K562 (cell line): ENCODE results near the gene SHROOM3. TPM values are rescaled to one million over a fixed set of nuclear protein-coding genes. Genes with fewer than 3 reads are reported as not detected.

Experiments used
- ASH1L ChIP-seq: fragments of 450-650 bp; IDR thresholded peaks from 2 replicates; pipeline ENCODE4 v1.6.1; 2018; ENCODE audit warnings: borderline replicate concordance, mild to moderate bottlenecking, low read depth; ENCODE audit not compliant: partially characterized antibody
- BHLHE40 ChIP-seq: IDR thresholded peaks from 2 replicates; pipeline ENCODE4 v1.6.1; 2011; ENCODE audit warnings: low read length, improper control_type of control experiment
- CTCF ChIP-seq, 3 experiments: IDR thresholded peaks in 2 of 3; conservative IDR thresholded peaks in 1 of 3; 2 replicates each; pipeline ENCODE4 v1.5.1; 2011 to 2012; ENCODE audit warnings: low read length in 3 of 3, mild to moderate bottlenecking in 3 of 3, control low read depth in 2 of 3, improper control_type of control experiment in 1 of 3, inconsistent platforms in 1 of 3, low read depth in 1 of 3, mixed read lengths in 1 of 3, moderate library complexity in 1 of 3; ENCODE audit not compliant: insufficient read depth in 2 of 3
- DEAF1 ChIP-seq: fragments of 450-650 bp; formaldehyde crosslinking; IDR thresholded peaks from 2 replicates; pipeline ENCODE4 v1.4.0; 2020; ENCODE audit warnings: mild to moderate bottlenecking, moderate library complexity
- ESRRA ChIP-seq: fragments of 450-650 bp; IDR thresholded peaks from 2 replicates; pipeline ENCODE4 v1.6.1; 2014; ENCODE audit warnings: low read depth, mild to moderate bottlenecking, moderate library complexity, borderline replicate concordance
- FOXO4 ChIP-seq: fragments of 450-650 bp; formaldehyde crosslinking; IDR thresholded peaks from 2 replicates; pipeline ENCODE4 v1.4.0; 2020; ENCODE audit warnings: mild to moderate bottlenecking, moderate library complexity
- GABPA ChIP-seq: fragments of 200-800 bp; sonication (Bioruptor generic); conservative IDR thresholded peaks from 2 replicates; pipeline ENCODE4 v1.6.1; 2016; ENCODE audit warnings: low read depth, missing genetic modification characterization, missing compliant biosample characterization
- GTF2A2 ChIP-seq: IDR thresholded peaks from 2 replicates; pipeline ENCODE4 v1.6.1; 2016; ENCODE audit warnings: mild to moderate bottlenecking, missing genetic modification characterization, missing compliant biosample characterization
- ILK ChIP-seq: fragments of 450-650 bp; IDR thresholded peaks from 2 replicates; pipeline ENCODE4 v1.6.1; 2016; ENCODE audit warnings: missing genetic modification characterization, low read depth, mild to moderate bottlenecking, missing compliant biosample characterization, moderate library complexity, borderline replicate concordance
- KLF16 ChIP-seq: IDR thresholded peaks from 2 replicates; pipeline ENCODE4 v1.6.1; 2016; ENCODE audit warnings: antibody characterized with exemption
- MIER1 ChIP-seq: fragments of 450-650 bp; IDR thresholded peaks from 2 replicates; pipeline ENCODE4 v1.6.1; 2016; ENCODE audit warnings: antibody characterized with exemption, mild to moderate bottlenecking, low read depth
- MTA2 ChIP-seq: fragments of 450-650 bp; IDR thresholded peaks from 2 replicates; pipeline ENCODE4 v1.6.1; 2016; ENCODE audit warnings: low read depth
- PCBP1 ChIP-seq: fragments of 200-400 bp; formaldehyde crosslinking; IDR thresholded peaks from 2 replicates; pipeline ENCODE4 v1.6.1; 2018; ENCODE audit warnings: mild to moderate bottlenecking, low read depth, low read length; ENCODE audit not compliant: poor library complexity, severe bottlenecking
- PHF21A ChIP-seq: fragments of 450-650 bp; IDR thresholded peaks from 2 replicates; pipeline ENCODE4 v1.6.1; 2017; ENCODE audit warnings: low read depth, borderline replicate concordance
- RAD21 ChIP-seq, 2 experiments: fragments of 250-450 bp in 1 of 2; fragments of 450-650 bp in 1 of 2; sonication (Bioruptor Pico) in 1 of 2; formaldehyde crosslinking in 1 of 2; IDR thresholded peaks in 1 of 2; conservative IDR thresholded peaks in 1 of 2; 2 replicates each; pipeline versions ENCODE4 v1.4.0 to v1.8.0; 2020 to 2022; ENCODE audit warnings: mild to moderate bottlenecking in 2 of 2, moderate library complexity in 1 of 2
- SAFB2 ChIP-seq: fragments of 200-400 bp; formaldehyde crosslinking; IDR thresholded peaks from 2 replicates; pipeline ENCODE4 v1.6.1; 2018; ENCODE audit warnings: borderline replicate concordance, low read length, low read depth, moderate library complexity; ENCODE audit not compliant: severe bottlenecking
- TAF9B ChIP-seq: fragments of 450-650 bp; IDR thresholded peaks from 2 replicates; pipeline ENCODE4 v1.6.1; 2018; ENCODE audit warnings: mild to moderate bottlenecking; ENCODE audit not compliant: partially characterized antibody
- TEAD2 ChIP-seq: fragments of 450-650 bp; IDR thresholded peaks from 2 replicates; pipeline ENCODE4 v1.6.1; 2016; ENCODE audit warnings: missing genetic modification characterization, control low read depth, missing compliant biosample characterization
- ZNF12 ChIP-seq: sonication (generic); formaldehyde crosslinking; IDR thresholded peaks from 2 replicates; pipeline ENCODE4 v1.4.0; 2020; ENCODE audit warnings: mild to moderate bottlenecking, missing genetic modification reagents
- ZNF444 ChIP-seq: fragments of 250-450 bp; sonication (Bioruptor Pico); IDR thresholded peaks from 2 replicates; pipeline ENCODE4 v1.4.0; 2020; ENCODE audit warnings: mild to moderate bottlenecking, moderate library complexity
- ZNF668 ChIP-seq: fragments of 250-450 bp; sonication (Bioruptor Pico); IDR thresholded peaks from 2 replicates; pipeline ENCODE4 v1.8.0; 2022; ENCODE audit warnings: mild to moderate bottlenecking, inconsistent platforms
- polyA plus RNA-seq, 8 experiments: library from polyadenylated mRNA; depleted of rRNA in 4 of 8; stranded (reverse) in 5 of 8; unstranded in 3 of 8; fragments of >200 nt; fragmentation: Nextera tagmentation in 2 of 8; fragmentation: Illumina TruSeq in 1 of 8; extraction: Ambion mirVana in 2 of 8; extraction: Trizol in 1 of 8; gene quantifications; 2 replicates each; pipeline versions ENCODE4 v1.2.1 to v1.2.3, GENCODE V29; 2011 to 2014; ENCODE audit warnings: inconsistent platforms in 1 of 8, missing spikeins in 1 of 8
- total RNA-seq, 7 experiments: library from RNA; depleted of rRNA in 6 of 7; stranded (reverse); fragments of >200 nt in 6 of 7; fragmentation: Illumina TruSeq in 2 of 7; extraction: Trizol in 2 of 7; gene quantifications; 2 replicates each; pipeline versions ENCODE4 v1.2.1 to v1.2.3, GENCODE V29; 2011 to 2021; ENCODE audit warnings: low replicate concordance in 1 of 7

SHROOM3 gene
- total and polyA plus RNA-seq, 9 of the 15 experiments (the other 6 are each of a cell fraction or from before 2014, with no cell fraction given): 0.01 to 0.07 TPM; not detected in 7

- peak; percentile 58 to 76 for TF ChIP-seq RAD21 (CRISPR knock-in tag; conservative IDR thresholded peaks at IDR 0.05 in 1 of 2, IDR thresholded peaks at IDR 0.05 in 1 of 2)
- TF ChIP-seq TAF9B: no peak
- no peak for TF ChIP-seq ASH1L
- no peak for TF ChIP-seq MIER1
- TF ChIP-seq ZNF668: no peak
- no peak for TF ChIP-seq ESRRA
- no peak for TF ChIP-seq PHF21A
- no peak for TF ChIP-seq BHLHE40
- peak; percentile 38 for TF ChIP-seq DEAF1 (CRISPR knock-in tag)
- no peak for TF ChIP-seq ZNF12 (CRISPR knock-in tag)
- TF ChIP-seq ILK (tag): no peak
- no peak for TF ChIP-seq PCBP1
- TF ChIP-seq TEAD2: no peak
- TF ChIP-seq ZNF444 (CRISPR knock-in tag): no peak
- TF ChIP-seq GTF2A2 (tag): no peak
- no peak for TF ChIP-seq MTA2
- no peak for TF ChIP-seq SAFB2
- no peak for TF ChIP-seq KLF16
- TF ChIP-seq GABPA (tag): no peak
- no peak for TF ChIP-seq FOXO4 (CRISPR knock-in tag)
- peak; percentile 44 to 81 (median 50); a peak in 4 of 6 replicates for TF ChIP-seq CTCF (IDR thresholded peaks at IDR 0.05 in 2 of 3, conservative IDR thresholded peaks at IDR 0.05 in 1 of 3; ENCODE audit: insufficient read depth in 2 of 3, low read depth in 1 of 3, low read length in 3 of 3)
Measured at GRCh38 chr4:76430519-76431388, 4.3 kb upstream of the SHROOM3 start (continued).
